ENCODE results near the gene PTPN14.

Gene PTPN14

GRCh38 chr1:214503553-214503952 is 47.8 kb downstream of the PTPN14 start:
- Histone ChIP-seq H3K18ac (ENCODE audit: low read length) (no peak overlapping the region), H3K9ac (ENCODE audit: low read length) (no peak overlapping the region), H3K36me3 (ENCODE audit: control insufficient read depth, insufficient read depth, low read length) (no peaks in the 10 kb centered on the region), H2BK5ac (ENCODE audit: low read length) (no peak overlapping the region), H2BK120ac (ENCODE audit: low read depth, low read length) (no peak overlapping the region), H2AK5ac (ENCODE audit: low read length) (no peak overlapping the region), H3K27ac (ENCODE audit: low read depth, low read length) (no peak overlapping the region), H3K27me3 (ENCODE audit: insufficient read depth, low read length, poor library complexity) (no peaks in the 10 kb centered on the region), H3K4me3 (ENCODE audit: low read length) (no peak overlapping the region), H3K79me1 (ENCODE audit: low read length) (peaks cover 8% of the 10 kb centered on the region), H2BK15ac (replicated peaks; ENCODE audit: low read depth) (no peak overlapping the region), H3K23ac (ENCODE audit: low read length) (no peak overlapping the region), H4K5ac (ENCODE audit: low read length) (no peak overlapping the region), H3K79me2 (ENCODE audit: control insufficient read depth, insufficient read depth, low read length) (peaks cover 69% of the 10 kb centered on the region), H3K4me2 (ENCODE audit: low read length) (no peak overlapping the region), H4K8ac (ENCODE audit: low read depth, low read length) (no peak overlapping the region), H3K4ac (ENCODE audit: low read depth, low read length) (no peak overlapping the region), H3K4me1 (ENCODE audit: control insufficient read depth, low read depth, low read length) (peaks cover 15% of the 10 kb centered on the region), H3K56ac (ENCODE audit: low read length) (no peak overlapping the region)
- DNase-seq, result no peak
- no CpG with 5 or more reads among the region's 4 CpGs for WGBS (ENCODE audit: extremely low coverage, insufficient coverage, low lambda C conversion rate)

- H3K27me3 ChIP-seq (ENCODE audit: insufficient read depth, low read length, poor library complexity), result no peaks in the 10 kb centered on the region
- no peak overlapping the region for H2BK5ac ChIP-seq (ENCODE audit: low read length)
- no peak overlapping the region for H3K4ac ChIP-seq (ENCODE audit: low read depth, low read length)
- no peak overlapping the region for H3K27ac ChIP-seq (ENCODE audit: low read depth, low read length)
- peak; percentile 82 for DNase-seq
- H4K8ac ChIP-seq (ENCODE audit: low read depth, low read length), result no peak overlapping the region
- no peak overlapping the region for H3K4me2 ChIP-seq (ENCODE audit: low read length)
- H3K4me1 ChIP-seq (ENCODE audit: control insufficient read depth, low read depth, low read length), result peaks cover 14% of the 10 kb centered on the region
- H3K79me1 ChIP-seq (ENCODE audit: low read length), result peaks cover 11% of the 10 kb centered on the region
- H3K18ac ChIP-seq (ENCODE audit: low read length), result no peak overlapping the region
- H3K4me3 ChIP-seq (ENCODE audit: low read length), result no peak overlapping the region
- no peak overlapping the region for H3K56ac ChIP-seq (ENCODE audit: low read length)
- H3K23ac ChIP-seq (ENCODE audit: low read length), result no peak overlapping the region
- H3K9ac ChIP-seq (ENCODE audit: low read length), result no peak overlapping the region
- H3K79me2 ChIP-seq (ENCODE audit: control insufficient read depth, insufficient read depth, low read length), result peaks cover 58% of the 10 kb centered on the region
- WGBS (ENCODE audit: extremely low coverage, insufficient coverage, low lambda C conversion rate), result no CpG with 5 or more reads among the region's 4 CpGs
- no peak overlapping the region for H2AK5ac ChIP-seq (ENCODE audit: low read length)
- no peaks in the 10 kb centered on the region for H3K36me3 ChIP-seq (ENCODE audit: control insufficient read depth, insufficient read depth, low read length)
- no peak overlapping the region for H2BK120ac ChIP-seq (ENCODE audit: low read depth, low read length)
- no peak overlapping the region for H2BK15ac ChIP-seq (replicated peaks; ENCODE audit: low read depth)
- H4K5ac ChIP-seq (ENCODE audit: low read length), result no peak overlapping the region
These were observed 50.9 kb downstream of the PTPN14 start for GRCh38 chr1:214500340-214501055.

DNA sequence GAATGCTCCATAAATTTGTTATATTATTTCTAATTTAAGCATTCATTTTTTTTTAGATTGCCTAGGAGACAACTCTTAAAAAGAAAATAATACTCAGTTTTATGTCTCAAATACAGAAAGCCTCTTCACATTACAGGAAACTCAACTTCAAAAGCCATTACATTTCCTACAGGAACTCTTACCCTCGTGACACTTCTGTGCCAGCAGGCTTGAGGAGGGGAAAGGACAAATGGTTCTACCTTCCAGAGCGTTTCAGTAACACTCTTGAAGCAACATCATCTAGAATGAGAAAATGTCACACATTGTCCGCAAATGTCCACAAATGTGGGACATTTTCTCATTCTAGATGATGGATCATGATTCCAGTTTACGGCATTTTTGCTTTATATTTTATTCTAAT is 51.7 kb downstream of the PTPN14 start:
- Histone ChIP-seq H3K4ac (ENCODE audit: low read depth, low read length) (no peak overlapping the region), H3K79me1 (ENCODE audit: low read length) (peaks cover 8% of the 10 kb centered on the region), H2BK15ac (replicated peaks; ENCODE audit: low read depth) (no peak overlapping the region), H3K23ac (ENCODE audit: low read length) (no peak overlapping the region), H2BK5ac (ENCODE audit: low read length) (no peak overlapping the region), H3K4me2 (ENCODE audit: low read length) (no peak overlapping the region), H2BK120ac (ENCODE audit: low read depth, low read length) (no peak overlapping the region), H3K18ac (ENCODE audit: low read length) (no peak overlapping the region), H3K27ac (ENCODE audit: low read depth, low read length) (no peak overlapping the region), H4K5ac (ENCODE audit: low read length) (no peak overlapping the region), H3K4me1 (ENCODE audit: control insufficient read depth, low read depth, low read length) (peaks cover 11% of the 10 kb centered on the region), H3K4me3 (ENCODE audit: low read length) (no peak overlapping the region), H3K56ac (ENCODE audit: low read length) (no peak overlapping the region), H4K8ac (ENCODE audit: low read depth, low read length) (no peak overlapping the region), H3K79me2 (ENCODE audit: control insufficient read depth, insufficient read depth, low read length) (peaks cover 53% of the 10 kb centered on the region), H3K27me3 (ENCODE audit: insufficient read depth, low read length, poor library complexity) (no peaks in the 10 kb centered on the region), H3K36me3 (ENCODE audit: control insufficient read depth, insufficient read depth, low read length) (no peaks in the 10 kb centered on the region), H2AK5ac (ENCODE audit: low read length) (no peak overlapping the region), H3K9ac (ENCODE audit: low read length) (no peak overlapping the region)
- no CpG with 5 or more reads among the region's 4 CpGs for WGBS (ENCODE audit: extremely low coverage, insufficient coverage, low lambda C conversion rate)
- no peak for DNase-seq

DNA sequence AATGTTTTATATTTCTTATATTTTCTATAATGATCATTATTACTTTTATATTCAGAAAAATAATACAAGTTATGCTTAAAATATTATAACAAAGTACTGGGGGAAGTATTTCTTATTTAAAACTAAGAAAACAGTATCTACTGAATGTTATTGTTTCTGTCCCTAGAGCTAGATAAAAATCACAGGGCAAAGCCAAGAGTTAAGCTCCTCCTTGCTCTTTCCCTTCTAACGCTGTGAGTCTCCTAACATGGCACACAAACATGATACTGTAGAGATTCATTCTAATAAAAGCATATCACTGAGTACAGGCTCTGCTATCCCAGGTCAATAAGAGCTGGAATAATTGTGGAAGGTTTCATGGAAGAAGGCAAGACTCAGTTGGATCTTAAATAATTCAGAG is 53.4 kb downstream of the PTPN14 start:
- DNase-seq, result no peak
- Histone ChIP-seq H3K4ac (ENCODE audit: low read depth, low read length) (no peak overlapping the region), H2BK120ac (ENCODE audit: low read depth, low read length) (no peak overlapping the region), H3K79me2 (ENCODE audit: control insufficient read depth, insufficient read depth, low read length) (peaks cover 46% of the 10 kb centered on the region), H2BK15ac (replicated peaks; ENCODE audit: low read depth) (no peak overlapping the region), H3K4me1 (ENCODE audit: control insufficient read depth, low read depth, low read length) (peaks cover 9% of the 10 kb centered on the region), H2BK5ac (ENCODE audit: low read length) (no peak overlapping the region), H3K9ac (ENCODE audit: low read length) (no peak overlapping the region), H3K27ac (ENCODE audit: low read depth, low read length) (no peak overlapping the region), H3K79me1 (ENCODE audit: low read length) (peaks cover 3% of the 10 kb centered on the region), H3K36me3 (ENCODE audit: control insufficient read depth, insufficient read depth, low read length) (no peaks in the 10 kb centered on the region), H4K5ac (ENCODE audit: low read length) (no peak overlapping the region), H4K8ac (ENCODE audit: low read depth, low read length) (no peak overlapping the region), H3K18ac (ENCODE audit: low read length) (no peak overlapping the region), H3K4me3 (ENCODE audit: low read length) (no peak overlapping the region), H3K27me3 (ENCODE audit: insufficient read depth, low read length, poor library complexity) (no peaks in the 10 kb centered on the region), H2AK5ac (ENCODE audit: low read length) (no peak overlapping the region), H3K56ac (ENCODE audit: low read length) (no peak overlapping the region), H3K4me2 (ENCODE audit: low read length) (no peak overlapping the region), H3K23ac (ENCODE audit: low read length) (no peak overlapping the region)
- no CpG with 5 or more reads among the region's 1 CpG for WGBS (ENCODE audit: extremely low coverage, insufficient coverage, low lambda C conversion rate)

DNA sequence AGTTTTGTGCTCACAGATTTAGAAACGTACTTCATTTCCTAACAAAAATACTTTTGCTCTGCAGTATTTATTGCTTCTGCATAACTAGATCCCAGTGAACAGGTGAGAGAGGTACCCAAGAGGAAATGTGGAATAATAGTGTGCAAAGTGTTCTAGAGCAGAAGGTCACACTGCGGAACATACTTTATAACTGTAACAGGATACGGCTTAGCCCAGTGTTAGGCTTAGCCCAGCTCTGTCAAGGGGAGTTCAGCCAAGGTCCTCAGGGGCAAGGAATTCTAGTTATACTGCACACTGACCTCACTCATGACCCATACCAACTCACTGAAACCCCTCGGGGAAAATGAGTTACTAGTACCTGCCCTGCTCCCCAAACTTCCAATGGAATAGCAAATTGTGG is 55.3 kb downstream of the PTPN14 start:
- H3K9ac ChIP-seq (ENCODE audit: low read length), result no peak overlapping the region
- no CpG with 5 or more reads among the region's 4 CpGs for WGBS (ENCODE audit: extremely low coverage, insufficient coverage, low lambda C conversion rate)

GRCh38 chr1:214494706-214495105 is 56.7 kb downstream of the PTPN14 start:
- no CpG with 5 or more reads among the region's 2 CpGs for WGBS (ENCODE audit: extremely low coverage, insufficient coverage, low lambda C conversion rate)

More for the DNA sequence above, 55.3 kb downstream of the PTPN14 start:
- H2BK5ac ChIP-seq (ENCODE audit: low read length), result no peak overlapping the region
- H3K36me3 ChIP-seq (ENCODE audit: control insufficient read depth, insufficient read depth, low read length), result no peaks in the 10 kb centered on the region
- no peak for DNase-seq
- H3K79me2 ChIP-seq (ENCODE audit: control insufficient read depth, insufficient read depth, low read length), result peaks cover 48% of the 10 kb centered on the region
- no peak overlapping the region for H4K5ac ChIP-seq (ENCODE audit: low read length)
- no peaks in the 10 kb centered on the region for H3K27me3 ChIP-seq (ENCODE audit: insufficient read depth, low read length, poor library complexity)
- H3K4me1 ChIP-seq (ENCODE audit: control insufficient read depth, low read depth, low read length), result peaks cover 9% of the 10 kb centered on the region
- no peak overlapping the region for H3K18ac ChIP-seq (ENCODE audit: low read length)
- H2BK120ac ChIP-seq (ENCODE audit: low read depth, low read length), result no peak overlapping the region
- H4K8ac ChIP-seq (ENCODE audit: low read depth, low read length), result no peak overlapping the region
- H2AK5ac ChIP-seq (ENCODE audit: low read length), result no peak overlapping the region
- H3K79me1 ChIP-seq (ENCODE audit: low read length), result peaks cover 7% of the 10 kb centered on the region
- H3K27ac ChIP-seq (ENCODE audit: low read depth, low read length), result no peak overlapping the region
- no peak overlapping the region for H3K4me3 ChIP-seq (ENCODE audit: low read length)
- H3K4ac ChIP-seq (ENCODE audit: low read depth, low read length), result no peak overlapping the region
- peak overlapping the region; percentile 44 for H3K56ac ChIP-seq (ENCODE audit: low read length)
- H3K4me2 ChIP-seq (ENCODE audit: low read length), result no peak overlapping the region
- no peak overlapping the region for H2BK15ac ChIP-seq (replicated peaks; ENCODE audit: low read depth)
- no peak overlapping the region for H3K23ac ChIP-seq (ENCODE audit: low read length)

More at GRCh38 chr1:214494706-214495105, 56.7 kb downstream of the PTPN14 start:
- Histone ChIP-seq H2AK5ac (ENCODE audit: low read length) (no peak overlapping the region), H3K23ac (ENCODE audit: low read length) (no peak overlapping the region), H3K27ac (ENCODE audit: low read depth, low read length) (peak overlapping the region; percentile 36), H4K8ac (ENCODE audit: low read depth, low read length) (no peak overlapping the region), H3K27me3 (ENCODE audit: insufficient read depth, low read length, poor library complexity) (no peaks in the 10 kb centered on the region), H3K18ac (ENCODE audit: low read length) (no peak overlapping the region), H3K4ac (ENCODE audit: low read depth, low read length) (no peak overlapping the region), H4K5ac (ENCODE audit: low read length) (no peak overlapping the region), H3K79me1 (ENCODE audit: low read length) (peaks cover 7% of the 10 kb centered on the region), H3K56ac (ENCODE audit: low read length) (peak overlapping the region; percentile 6), H3K36me3 (ENCODE audit: control insufficient read depth, insufficient read depth, low read length) (no peaks in the 10 kb centered on the region), H3K9ac (ENCODE audit: low read length) (no peak overlapping the region), H3K4me1 (ENCODE audit: control insufficient read depth, low read depth, low read length) (peaks cover 5% of the 10 kb centered on the region), H2BK15ac (replicated peaks; ENCODE audit: low read depth) (no peak overlapping the region), H3K79me2 (ENCODE audit: control insufficient read depth, insufficient read depth, low read length) (peaks cover 45% of the 10 kb centered on the region), H2BK120ac (ENCODE audit: low read depth, low read length) (no peak overlapping the region), H3K4me2 (ENCODE audit: low read length) (no peak overlapping the region), H3K4me3 (ENCODE audit: low read length) (no peak overlapping the region), H2BK5ac (ENCODE audit: low read length) (no peak overlapping the region)
- peak; percentile 88 for DNase-seq
